H9 (cell line): ENCODE measurements around the gene LILRA6. TPM values are rescaled to one million over a fixed set of nuclear protein-coding genes. Genes with fewer than 3 reads are reported as not detected.

Experiments
- DNase-seq: peaks from one replicate; pipeline ENCODE4 v3.0.0-alpha.2; 2017
- H2AFZ ChIP-seq: one replicate; pipeline ENCODE4 v1.6.1; 2013; ENCODE audit warnings: mild to moderate bottlenecking, low read length, control low read depth, moderate library complexity
- H2AK5ac ChIP-seq: 2 replicates; pipeline ENCODE4 v1.6.1; 2013; ENCODE audit warnings: low read length, control low read depth, mixed read lengths; ENCODE audit not compliant: insufficient read length
- H2BK120ac ChIP-seq: one replicate; pipeline ENCODE4 v1.6.1; 2013; ENCODE audit warnings: low read depth, mild to moderate bottlenecking, low read length, control low read depth, inconsistent platforms; ENCODE audit not compliant: poor library complexity, severe bottlenecking
- H2BK12ac ChIP-seq: 2 replicates; pipeline ENCODE4 v1.6.1; 2013; ENCODE audit warnings: low read length, control low read depth, mixed read lengths, low read depth; ENCODE audit not compliant: insufficient read length
- H2BK15ac ChIP-seq: 2 replicates; pipeline ENCODE4 v1.6.1; 2013; ENCODE audit warnings: low read depth, low read length, control low read depth
- H2BK20ac ChIP-seq: one replicate; pipeline ENCODE4 v1.6.1; 2013; ENCODE audit warnings: low read depth, mild to moderate bottlenecking, low read length, control low read depth, inconsistent platforms; ENCODE audit not compliant: poor library complexity, severe bottlenecking
- H2BK5ac ChIP-seq: 2 replicates; pipeline ENCODE4 v1.6.1; 2013; ENCODE audit warnings: low read length, control low read depth, mixed read lengths; ENCODE audit not compliant: insufficient read length
- H3K14ac ChIP-seq: 2 replicates; pipeline ENCODE4 v1.6.1; 2013; ENCODE audit warnings: low read length, control low read depth; ENCODE audit not compliant: insufficient read depth
- H3K18ac ChIP-seq: 2 replicates; pipeline ENCODE4 v1.6.1; 2013; ENCODE audit warnings: low read depth, mild to moderate bottlenecking, mixed read lengths, low read length, control low read depth; ENCODE audit not compliant: insufficient read length
- H3K23ac ChIP-seq: 2 replicates; pipeline ENCODE4 v1.6.1; 2013; ENCODE audit warnings: low read length, control low read depth, mixed read lengths, low read depth; ENCODE audit not compliant: insufficient read length
- H3K23me2 ChIP-seq: 2 replicates; pipeline ENCODE4 v1.6.1; 2013; ENCODE audit warnings: low read depth, mild to moderate bottlenecking, mixed read lengths, low read length, control low read depth; ENCODE audit not compliant: insufficient read length, poor library complexity, severe bottlenecking
- H3K27ac ChIP-seq: 2 replicates; pipeline ENCODE4 v1.5.1; 2013; ENCODE audit warnings: low read length, control low read depth, mixed read lengths, low read depth; ENCODE audit not compliant: insufficient read length
- H3K27me3 ChIP-seq: 2 replicates; pipeline ENCODE4 v1.6.1; 2013; ENCODE audit warnings: low read length, control low read depth, inconsistent platforms; ENCODE audit not compliant: insufficient read depth
- H3K4ac ChIP-seq: 2 replicates; pipeline ENCODE4 v1.6.1; 2013; ENCODE audit warnings: low read depth, mild to moderate bottlenecking, control low read depth, inconsistent platforms, low read length, moderate library complexity
- H3K4me1 ChIP-seq: 2 replicates; pipeline ENCODE4 v1.6.1; 2013; ENCODE audit warnings: low read length, control low read depth, inconsistent platforms; ENCODE audit not compliant: insufficient read depth
- H3K4me2 ChIP-seq: 2 replicates; pipeline ENCODE4 v1.6.1; 2013; ENCODE audit warnings: low read length, control low read depth, mixed read lengths; ENCODE audit not compliant: insufficient read length, insufficient read depth
- H3K56ac ChIP-seq: 2 replicates; pipeline ENCODE4 v1.6.1; 2013; ENCODE audit warnings: low read depth, mild to moderate bottlenecking, mixed read lengths, low read length, control low read depth; ENCODE audit not compliant: insufficient read length
- H3K79me1 ChIP-seq: 2 replicates; pipeline ENCODE4 v1.6.1; 2013; ENCODE audit warnings: low read depth, mild to moderate bottlenecking, moderate library complexity, low read length, control low read depth, inconsistent platforms; ENCODE audit not compliant: insufficient read depth, poor library complexity, severe bottlenecking
- H3K79me2 ChIP-seq: 2 replicates; pipeline ENCODE4 v1.6.1; 2013; ENCODE audit warnings: low read length, control low read depth, inconsistent platforms; ENCODE audit not compliant: insufficient read depth
- H3K9ac ChIP-seq: 2 replicates; pipeline ENCODE4 v1.6.1; 2013; ENCODE audit warnings: low read length, control low read depth, mixed read lengths; ENCODE audit not compliant: insufficient read length; ENCODE audit errors: extremely low read depth
- H3K9me3 ChIP-seq: one replicate; pipeline ENCODE4 v1.6.1; 2013; ENCODE audit warnings: low read depth, low read length, inconsistent platforms; ENCODE audit not compliant: control insufficient read depth
- H3T11ph ChIP-seq: one replicate; pipeline ENCODE4 v1.6.1; 2013; ENCODE audit warnings: mild to moderate bottlenecking, low read length, control low read depth, inconsistent platforms
- H4K20me1 ChIP-seq: one replicate; pipeline ENCODE4 v1.6.1; 2013; ENCODE audit not compliant: control insufficient read depth, insufficient read length, insufficient read depth
- H4K5ac ChIP-seq: 2 replicates; pipeline ENCODE4 v1.6.1; 2013; ENCODE audit warnings: low read depth, mild to moderate bottlenecking, mixed read lengths, low read length, control low read depth; ENCODE audit not compliant: insufficient read length
- H4K8ac ChIP-seq: replicated peaks from 2 replicates; pipeline ENCODE4 v1.6.1; 2013; ENCODE audit warnings: low read length, control low read depth, mixed read lengths, low read depth; ENCODE audit not compliant: insufficient read length
- H4K91ac ChIP-seq: 2 replicates; pipeline ENCODE4 v1.6.1; 2013; ENCODE audit warnings: low read depth, mild to moderate bottlenecking, moderate library complexity, mixed read lengths, low read length, control low read depth; ENCODE audit not compliant: insufficient read length
- H3K27ac Mint-ChIP-seq, 3 experiments: 2 replicates in 2 of 3; 3 replicates in 1 of 3; pipeline ENCODE4 v1.8.0; 2020 to 2021; ENCODE audit warnings: mixed read lengths in 3 of 3, mild to moderate bottlenecking in 1 of 3, moderate library complexity in 1 of 3
- H3K27me3 Mint-ChIP-seq: 2 replicates; pipeline ENCODE4 v1.8.0; 2021; ENCODE audit warnings: low read depth, mild to moderate bottlenecking, moderate library complexity, mixed read lengths
- H3K36me3 Mint-ChIP-seq, 3 experiments: 2 replicates in 2 of 3; 3 replicates in 1 of 3; pipeline ENCODE4 v1.8.0; 2020 to 2021; ENCODE audit warnings: low read depth in 3 of 3, mixed read lengths in 3 of 3; ENCODE audit not compliant: insufficient read depth in 1 of 3
- H3K4me1 Mint-ChIP-seq, 2 experiments: 2 replicates each; pipeline ENCODE4 v1.8.0; 2020; ENCODE audit warnings: mixed read lengths in 2 of 2
- H3K4me3 Mint-ChIP-seq, 2 experiments: 2 replicates in 1 of 2; 3 replicates in 1 of 2; pipeline ENCODE4 v1.8.0; 2020 to 2021; ENCODE audit warnings: mild to moderate bottlenecking in 2 of 2, mixed read lengths in 2 of 2, moderate library complexity in 1 of 2
- H3K9me3 Mint-ChIP-seq, 2 experiments: 2 replicates in 1 of 2; 3 replicates in 1 of 2; pipeline ENCODE4 v1.8.0; 2020; ENCODE audit warnings: mild to moderate bottlenecking in 2 of 2, mixed read lengths in 2 of 2, moderate library complexity in 1 of 2
- CTCF ChIP-seq: fragments of 200-600 bp; sonication (generic); conservative IDR thresholded peaks from 3 replicates; pipeline ENCODE4 v1.8.0; 2021; ENCODE audit warnings: antibody characterized with exemption, mild to moderate bottlenecking
- WGBS: extraction: QIAGEN DNeasy Blood & Tissue Kit; methylation state at CpG from one replicate; pipeline ENCODE4 v1.1.7; 2013; ENCODE audit warnings: missing lambda C conversion rate, low lambda C conversion rate, mixed read lengths; ENCODE audit not compliant: insufficient read length; ENCODE audit errors: extremely low coverage; 5-methylcytosine and 5-hydroxymethylcytosine counted together
- total RNA-seq: library from RNA; stranded (reverse); gene quantifications from 2 replicates; pipeline ENCODE4 v1.2.1, GENCODE V29; 2021

The LILRA6 gene
- total RNA-seq, 1 experiment from 2014 or later: not detected

GRCh38 chr19:54201172-54201701, 41.4 kb downstream of the LILRA6 start:
- Histone ChIP-seq H3K79me2 (peaks cover 39% of the 10 kb centered on the region), H3K79me1 (peaks cover 6% of the 10 kb centered on the region), H3K9me3 (no peaks in the 10 kb centered on the region), H2BK5ac (no peak overlapping the region), H2AK5ac (no peak overlapping the region), H3K4me2 (peak overlapping the region; percentile 89), H3K18ac (no peak overlapping the region), H2AFZ (no peak overlapping the region), H3K56ac (peak overlapping the region; percentile 58), H2BK15ac (no peak overlapping the region), H3T11ph (no peak overlapping the region), H3K27me3 (no peaks in the 10 kb centered on the region), H2BK12ac (no peak overlapping the region), H3K14ac (peak overlapping the region; percentile 72), H3K4ac (no peak overlapping the region), H3K23ac (no peak overlapping the region), H3K23me2 (peaks cover 7% of the 10 kb centered on the region), H4K91ac (no peak overlapping the region), H4K5ac (no peak overlapping the region), H3K9ac (peak overlapping the region; percentile 96), H2BK20ac (no peak overlapping the region), H3K27ac (peak overlapping the region; percentile 82), H4K20me1 (no peaks in the 10 kb centered on the region), H4K8ac (no peak overlapping the region), H3K4me1 (peaks cover 3% of the 10 kb centered on the region), H2BK120ac (no peak overlapping the region)
- H3K27ac Mint-ChIP-seq: peak overlapping the region; percentile 100
- no peak for DNase-seq
- H3K27me3 Mint-ChIP-seq: no peaks in the 10 kb centered on the region; the same call in 1 of the 2 replicates
- H3K4me1 Mint-ChIP-seq: peaks cover 35 to 49% of the 10 kb centered on the region in 2 experiments
- TF ChIP-seq CTCF: no peak
- peak overlapping the region; percentile 95 to 98 for H3K4me3 Mint-ChIP-seq
- H3K36me3 Mint-ChIP-seq: peaks cover 55 to 63% (median 60%) of the 10 kb centered on the region in 3 experiments
- H3K9me3 Mint-ChIP-seq: no peaks in the 10 kb centered on the region
- WGBS: no CpG with 5 or more reads among the region's 28 CpGs
